Mesenchymal stem cell (in vitro differentiated cells and primary cell): ENCODE results near the gene ME3.
"Not testable (repeated sequence)": the region's sequence is repeated elsewhere in the genome, so short reads cannot be mapped to it uniquely, and the experiment has no call there.

ENCODE experiments used
- DNase-seq: peaks from one replicate; pipeline ENCODE4 v3.0.0-alpha.2; 2013
- H2AFZ ChIP-seq: one replicate; pipeline ENCODE4 v1.6.1; 2013; ENCODE audit warnings: low read depth, mild to moderate bottlenecking, control low read depth, inconsistent platforms, low read length, moderate library complexity
- H2AK5ac ChIP-seq: 2 replicates; pipeline ENCODE4 v1.6.1; 2013; ENCODE audit warnings: low read length, moderate library complexity, mild to moderate bottlenecking, inconsistent platforms; ENCODE audit not compliant: severe bottlenecking
- H2BK120ac ChIP-seq: one replicate; pipeline ENCODE4 v1.6.1; 2013; ENCODE audit warnings: low read depth, mild to moderate bottlenecking, inconsistent platforms, low read length, moderate library complexity
- H2BK12ac ChIP-seq, 2 experiments: one replicate each; pipeline ENCODE4 v1.6.1; 2013; ENCODE audit warnings: inconsistent platforms in 2 of 2, low read length in 2 of 2, mild to moderate bottlenecking in 2 of 2, moderate library complexity in 2 of 2, control low read depth in 1 of 2
- H2BK15ac ChIP-seq: one replicate; pipeline ENCODE4 v1.6.1; 2013; ENCODE audit warnings: mild to moderate bottlenecking, low read depth, inconsistent platforms; ENCODE audit not compliant: poor library complexity, severe bottlenecking
- H2BK5ac ChIP-seq: 2 replicates; pipeline ENCODE4 v1.6.1; 2013; ENCODE audit warnings: low read depth, mild to moderate bottlenecking, low read length, control low read depth, inconsistent platforms; ENCODE audit not compliant: poor library complexity, severe bottlenecking
- H3K14ac ChIP-seq, 2 experiments: one replicate each; pipeline ENCODE4 v1.6.1; 2013; ENCODE audit warnings: inconsistent platforms in 2 of 2, low read length in 2 of 2, control low read depth in 1 of 2, mild to moderate bottlenecking in 1 of 2, moderate library complexity in 1 of 2
- H3K18ac ChIP-seq, 2 experiments: one replicate each; pipeline ENCODE4 v1.6.1; 2013; ENCODE audit warnings: inconsistent platforms in 2 of 2, low read length in 2 of 2, control low read depth in 1 of 2, low read depth in 1 of 2, mild to moderate bottlenecking in 1 of 2
- H3K23ac ChIP-seq, 2 experiments: one replicate each; pipeline ENCODE4 v1.6.1; 2013; ENCODE audit warnings: inconsistent platforms in 2 of 2, low read length in 2 of 2, mild to moderate bottlenecking in 2 of 2, moderate library complexity in 2 of 2, control low read depth in 1 of 2
- H3K27ac ChIP-seq: 2 replicates; pipeline ENCODE4 v1.5.1; 2013; ENCODE audit warnings: mild to moderate bottlenecking, moderate library complexity, low read length, control low read depth, inconsistent platforms; ENCODE audit not compliant: poor library complexity, severe bottlenecking
- H3K27me3 ChIP-seq, 2 experiments: 2 replicates each; pipeline versions ENCODE4 v1.6.1 to v1.7.0; 2013; ENCODE audit warnings: low read length in 2 of 2, mild to moderate bottlenecking in 2 of 2, moderate library complexity in 2 of 2, control low read depth in 1 of 2, inconsistent platforms in 1 of 2; ENCODE audit not compliant: control insufficient read depth in 1 of 2, insufficient read depth in 1 of 2
- H3K36me3 ChIP-seq, 2 experiments: 2 replicates each; pipeline versions ENCODE4 v1.6.1 to v1.7.0; 2013; ENCODE audit warnings: low read length in 2 of 2, control low read depth in 1 of 2, inconsistent platforms in 1 of 2, low read depth in 1 of 2, mild to moderate bottlenecking in 1 of 2; ENCODE audit not compliant: insufficient read depth in 2 of 2, control insufficient read depth in 1 of 2
- H3K4ac ChIP-seq, 2 experiments: one replicate each; pipeline ENCODE4 v1.6.1; 2013; ENCODE audit warnings: inconsistent platforms in 2 of 2, low read length in 2 of 2, mild to moderate bottlenecking in 2 of 2, moderate library complexity in 2 of 2, control low read depth in 1 of 2, low read depth in 1 of 2
- H3K4me1 ChIP-seq: 2 replicates; pipeline ENCODE4 v1.6.1; 2013; ENCODE audit warnings: low read depth, low read length, control low read depth; ENCODE audit not compliant: control insufficient read depth, insufficient read depth
- H3K4me2 ChIP-seq: 2 replicates; pipeline ENCODE4 v1.6.1; 2013; ENCODE audit warnings: low read length, mild to moderate bottlenecking, inconsistent platforms; ENCODE audit not compliant: poor library complexity, severe bottlenecking
- H3K4me3 ChIP-seq, 2 experiments: 2 replicates each; pipeline versions ENCODE4 v1.5.1 to v1.7.0; 2013; ENCODE audit warnings: low read length in 2 of 2, mild to moderate bottlenecking in 2 of 2, control low read depth in 1 of 2, low read depth in 1 of 2; ENCODE audit not compliant: insufficient read depth in 1 of 2
- H3K79me1 ChIP-seq: replicated peaks from 2 replicates; pipeline ENCODE4 v1.6.1; 2013; ENCODE audit warnings: mild to moderate bottlenecking, control low read depth, low read length, inconsistent platforms; ENCODE audit not compliant: poor library complexity, severe bottlenecking
- H3K9ac ChIP-seq: 2 replicates; pipeline ENCODE4 v1.7.0; 2013; ENCODE audit warnings: mild to moderate bottlenecking, low read length, moderate library complexity
- H3K9me3 ChIP-seq: 2 replicates; pipeline ENCODE4 v1.7.0; 2013; ENCODE audit warnings: mild to moderate bottlenecking, low read length; ENCODE audit not compliant: control insufficient read depth
- H4K8ac ChIP-seq: one replicate; pipeline ENCODE4 v1.6.1; 2013; ENCODE audit warnings: inconsistent platforms, mild to moderate bottlenecking, low read length, moderate library complexity
- H4K91ac ChIP-seq: one replicate; pipeline ENCODE4 v1.6.1; 2013; ENCODE audit warnings: mild to moderate bottlenecking, low read length, inconsistent platforms
- WGBS: methylation state at CpG from one replicate; pipeline ENCODE4 v1.1.7; 2013; ENCODE audit warnings: mixed read lengths; 5-methylcytosine and 5-hydroxymethylcytosine counted together

The ME3 gene

DNA sequence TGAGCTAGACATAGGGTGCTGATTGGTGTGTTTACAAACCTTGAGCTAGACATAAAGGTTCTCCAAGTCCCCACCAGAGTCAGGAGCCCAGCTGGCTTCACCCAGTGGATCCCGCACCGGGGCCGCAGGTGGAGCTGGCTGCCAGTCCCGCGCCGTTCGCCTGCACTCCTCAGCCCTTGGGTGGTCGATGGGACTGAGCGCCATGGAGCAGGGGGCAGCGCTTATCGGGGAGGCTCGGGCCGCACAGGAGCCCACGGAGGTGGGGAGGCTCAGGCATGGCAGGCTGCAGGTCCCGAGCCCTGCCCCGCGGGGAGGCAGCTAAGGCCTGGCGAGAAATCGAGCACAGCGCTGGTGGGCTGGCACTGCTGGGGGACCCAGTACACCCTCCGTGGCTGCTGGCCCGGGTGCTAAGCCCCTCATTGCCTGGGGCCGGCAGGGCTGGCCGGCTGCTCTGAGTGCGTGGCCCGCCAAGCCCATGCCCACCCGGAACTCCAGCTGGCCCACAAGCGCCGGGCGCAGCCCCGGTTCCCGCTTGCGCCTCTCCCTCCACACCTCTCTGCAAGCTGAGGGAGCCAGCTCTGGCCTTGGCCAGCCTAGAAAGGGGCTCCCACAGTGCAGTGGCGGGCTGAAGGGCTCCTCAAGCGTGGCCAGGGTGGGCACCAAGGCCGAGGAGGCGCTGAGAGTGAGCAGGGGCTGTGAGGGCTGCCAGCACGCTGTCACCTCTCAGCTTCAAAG lies 238.9 kb downstream of the ME3 start:
- not testable (repeated sequence) for H4K8ac ChIP-seq, H3K23ac ChIP-seq, H3K9me3 ChIP-seq, H3K4ac ChIP-seq, H3K4me2 ChIP-seq, H4K91ac ChIP-seq, H3K9ac ChIP-seq, H2BK5ac ChIP-seq, H2BK12ac ChIP-seq, H3K27me3 ChIP-seq, H2BK15ac ChIP-seq, H3K79me1 ChIP-seq, H3K18ac ChIP-seq, H2AFZ ChIP-seq, H3K4me3 ChIP-seq, H2AK5ac ChIP-seq, H3K14ac ChIP-seq, H2BK120ac ChIP-seq, H3K4me1 ChIP-seq, H3K27ac ChIP-seq, DNase-seq
- 97% methylated on average over 38 of the region's 38 CpGs for WGBS
- peaks cover 0 to 11% of the 10 kb centered on the region in 2 experiments for H3K36me3 ChIP-seq

DNA sequence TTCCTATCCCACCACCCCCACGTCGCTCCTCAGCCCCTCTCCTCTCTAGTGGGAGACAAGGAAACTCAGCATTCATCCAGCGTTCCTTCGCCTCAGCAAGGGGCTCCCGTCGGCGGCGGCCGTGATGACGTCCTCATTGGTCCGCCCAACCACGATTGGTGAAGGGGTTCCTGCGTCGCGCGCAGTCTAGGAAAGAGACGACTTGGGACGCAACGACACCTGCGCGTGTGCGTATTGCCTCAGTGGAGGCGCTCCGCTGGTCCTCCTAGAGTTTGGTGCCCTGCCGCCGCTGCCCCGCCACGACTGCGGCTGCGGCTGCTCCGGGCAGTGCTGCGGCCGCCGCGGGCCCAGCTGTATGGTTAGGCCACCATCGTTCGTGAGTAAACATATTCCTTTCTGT lies 241.2 kb downstream of the ME3 start:
- Histone ChIP-seq H2AK5ac (no peak overlapping the region), H2BK15ac (no peak overlapping the region), H3K14ac (no peak overlapping the region), H3K27me3 (no peaks in the 10 kb centered on the region), H4K91ac (peak overlapping the region; percentile 11), H3K4me2 (no peak overlapping the region), H2AFZ (no peak overlapping the region), H3K27ac (no peak overlapping the region), H4K8ac (no peak overlapping the region), H3K4me3 (no peak overlapping the region), H2BK12ac (no peak overlapping the region), H3K36me3 (peaks cover 0 to 11% of the 10 kb centered on the region in 2 experiments), H3K4ac (no peak overlapping the region), H3K79me1 (no peaks in the 10 kb centered on the region), H3K9me3 (peaks cover 9% of the 10 kb centered on the region), H3K23ac (no peak overlapping the region), H2BK5ac (no peak overlapping the region), H3K18ac (no peak overlapping the region), H2BK120ac (no peak overlapping the region), H3K9ac (no peak overlapping the region), H3K4me1 (peaks cover 1% of the 10 kb centered on the region)
- no peak for DNase-seq
- WGBS, result 97% methylated on average over 37 of the region's 37 CpGs

DNA sequence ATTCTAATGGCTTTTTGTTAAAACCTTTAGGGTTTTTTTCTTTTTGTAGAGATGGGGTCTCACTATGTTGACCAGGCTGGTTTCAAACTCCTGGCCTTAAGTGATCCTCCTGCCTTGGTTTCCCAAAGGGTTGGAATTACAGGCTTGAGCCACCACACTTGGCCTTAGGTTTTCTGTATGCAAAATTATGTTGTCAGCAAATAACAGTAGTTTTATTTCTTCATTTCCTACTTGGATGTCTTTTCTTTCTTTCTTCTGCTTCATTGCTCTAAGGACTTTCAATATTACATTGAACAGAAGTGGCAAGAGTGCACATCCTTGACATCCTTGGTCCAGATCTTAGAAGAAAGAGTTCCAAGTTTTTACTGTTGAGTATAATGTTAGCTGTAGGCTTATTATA lies 245.0 kb downstream of the ME3 start:
- Histone ChIP-seq H2BK12ac (no peak overlapping the region), H3K27ac (no peak overlapping the region), H3K18ac (no peak overlapping the region), H3K9ac (no peak overlapping the region), H2BK120ac (no peak overlapping the region), H3K36me3 (peaks cover 0 to 5% of the 10 kb centered on the region in 2 experiments), H3K23ac (no peak overlapping the region), H3K79me1 (no peaks in the 10 kb centered on the region), H2BK5ac (no peak overlapping the region), H4K8ac (no peak overlapping the region), H2AFZ (no peak overlapping the region), H2AK5ac (no peak overlapping the region), H3K4ac (no peak overlapping the region), H3K14ac (no peak overlapping the region), H3K4me1 (peaks cover 1% of the 10 kb centered on the region), H4K91ac (no peak overlapping the region), H2BK15ac (no peak overlapping the region), H3K4me2 (no peak overlapping the region), H3K9me3 (peaks cover 9% of the 10 kb centered on the region), H3K27me3 (no peaks in the 10 kb centered on the region), H3K4me3 (no peak overlapping the region)
- DNase-seq, result no peak

DNA sequence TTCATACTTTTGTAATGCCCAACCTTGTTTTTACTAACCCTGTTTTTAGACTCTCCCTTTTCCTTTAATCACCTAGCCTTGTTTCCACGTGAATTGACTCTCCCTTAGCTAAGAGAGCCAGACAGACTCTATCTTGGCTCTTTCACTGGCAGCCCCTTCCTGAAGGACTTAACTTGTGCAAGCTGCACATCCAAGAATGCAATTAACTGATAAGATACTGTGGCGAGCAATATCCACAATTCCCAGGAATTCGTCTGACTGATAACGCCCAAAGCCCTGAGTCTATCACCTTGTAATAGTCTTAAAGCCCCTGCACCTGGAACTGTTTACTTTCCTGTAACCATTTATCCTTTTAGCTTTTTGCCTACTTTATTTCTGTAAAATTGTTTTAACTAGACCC lies 248.9 kb downstream of the ME3 start:
- not testable (repeated sequence) for H3K9me3 ChIP-seq, H3K23ac ChIP-seq, H3K4me1 ChIP-seq, H2BK15ac ChIP-seq, DNase-seq, H2AK5ac ChIP-seq, H3K14ac ChIP-seq, H3K4me2 ChIP-seq, H4K91ac ChIP-seq, H4K8ac ChIP-seq, H3K4me3 ChIP-seq, H3K4ac ChIP-seq, H2BK120ac ChIP-seq, H3K9ac ChIP-seq, H2BK12ac ChIP-seq, H3K36me3 ChIP-seq, H3K18ac ChIP-seq, H3K27me3 ChIP-seq, H2BK5ac ChIP-seq, H3K27ac ChIP-seq, H3K79me1 ChIP-seq, H2AFZ ChIP-seq
- 31% methylated on average over 4 of the region's 4 CpGs for WGBS
